OCI-LY1 (cell line): ENCODE results near the gene DNAJC16.
"Not testable (repeated sequence)": the region's sequence is repeated elsewhere in the genome, so short reads cannot be mapped to it uniquely, and the experiment has no call there.

Experiments used
- H2AFZ ChIP-seq: fragments of 200-600 bp; sonication (generic), shearing (Covaris generic); 2 replicates; pipeline ENCODE4 v1.6.0; 2014; ENCODE audit warnings: antibody characterized with exemption, mild to moderate bottlenecking, low read length
- H3F3A ChIP-seq: fragments of 200-600 bp; sonication (generic), shearing (Covaris generic); 2 replicates; pipeline ENCODE4 v1.6.0; 2014; ENCODE audit warnings: mild to moderate bottlenecking, antibody characterized with exemption, low read length, moderate library complexity; ENCODE audit not compliant: insufficient read depth
- H3K27ac ChIP-seq: fragments of 200-600 bp; sonication (generic); 2 replicates; pipeline ENCODE4 v1.5.1; 2014; ENCODE audit warnings: low read length, mixed run types, mild to moderate bottlenecking, low read depth; ENCODE audit not compliant: poor library complexity, severe bottlenecking
- H3K27me3 ChIP-seq: fragments of 200-600 bp; sonication (generic); 2 replicates; pipeline ENCODE4 v1.6.0; 2014; ENCODE audit warnings: antibody characterized with exemption, mild to moderate bottlenecking, low read length, moderate library complexity; ENCODE audit not compliant: insufficient read depth
- H3K36me3 ChIP-seq: fragments of 200-600 bp; sonication (generic); 2 replicates; pipeline ENCODE4 v1.6.1; 2014; ENCODE audit warnings: mild to moderate bottlenecking, antibody characterized with exemption, low read length, moderate library complexity, mixed read lengths; ENCODE audit not compliant: insufficient read depth
- H3K4me1 ChIP-seq: fragments of 200-600 bp; sonication (generic); 2 replicates; pipeline ENCODE4 v1.5.1; 2014; ENCODE audit warnings: mild to moderate bottlenecking, low read length, moderate library complexity; ENCODE audit not compliant: insufficient read depth, severe bottlenecking
- H3K4me2 ChIP-seq: fragments of 200-600 bp; sonication (generic), shearing (Covaris generic); 2 replicates; pipeline ENCODE4 v1.6.1; 2014; ENCODE audit warnings: low read length
- H3K4me3 ChIP-seq: fragments of 200-600 bp; sonication (generic); 2 replicates; pipeline ENCODE4 v1.5.1; 2014; ENCODE audit warnings: low read length, low read depth, mild to moderate bottlenecking, mixed read lengths; ENCODE audit not compliant: poor library complexity, severe bottlenecking
- H3K79me2 ChIP-seq: fragments of 200-600 bp; shearing (Covaris generic); 2 replicates; pipeline ENCODE4 v1.6.1; 2016; ENCODE audit warnings: mixed run types, low read length, mixed read lengths; ENCODE audit not compliant: insufficient read depth
- H3K9ac ChIP-seq: fragments of 200-600 bp; sonication (generic), shearing (Covaris generic); 2 replicates; pipeline ENCODE4 v1.6.1; 2014; ENCODE audit warnings: mild to moderate bottlenecking, low read length, mixed read lengths
- H3K9me2 ChIP-seq: fragments of 200-600 bp; sonication (generic), shearing (Covaris generic); 2 replicates; pipeline ENCODE4 v1.6.1; 2014; ENCODE audit warnings: low read depth, mild to moderate bottlenecking, low read length, mixed read lengths
- H3K9me3 ChIP-seq: fragments of 200-600 bp; shearing (Covaris generic); 2 replicates; pipeline ENCODE4 v1.6.1; 2014; ENCODE audit warnings: low read length, mixed read lengths
- H4K20me1 ChIP-seq: fragments of 200-600 bp; sonication (generic), shearing (Covaris generic); 2 replicates; pipeline ENCODE4 v1.6.0; 2016; ENCODE audit warnings: mild to moderate bottlenecking, low read length; ENCODE audit not compliant: insufficient read depth
- EZH2 ChIP-seq: fragments of 200-600 bp; sonication (generic), shearing (Covaris generic); IDR thresholded peaks from 2 replicates; pipeline ENCODE4 v1.8.0; 2017; ENCODE audit warnings: borderline replicate concordance, mixed run types, mild to moderate bottlenecking, antibody characterized with exemption, low read length, moderate library complexity, mixed read lengths
- TF ChIP-seq, protein P1 (sequence below): fragments of 200-600 bp; sonication (generic), shearing (Covaris generic); IDR thresholded peaks from 2 replicates; pipeline ENCODE4 v1.5.1; 2017; ENCODE audit warnings: mild to moderate bottlenecking, antibody characterized with exemption, low read length, moderate library complexity, mixed read lengths

DNAJC16 gene

DNA sequence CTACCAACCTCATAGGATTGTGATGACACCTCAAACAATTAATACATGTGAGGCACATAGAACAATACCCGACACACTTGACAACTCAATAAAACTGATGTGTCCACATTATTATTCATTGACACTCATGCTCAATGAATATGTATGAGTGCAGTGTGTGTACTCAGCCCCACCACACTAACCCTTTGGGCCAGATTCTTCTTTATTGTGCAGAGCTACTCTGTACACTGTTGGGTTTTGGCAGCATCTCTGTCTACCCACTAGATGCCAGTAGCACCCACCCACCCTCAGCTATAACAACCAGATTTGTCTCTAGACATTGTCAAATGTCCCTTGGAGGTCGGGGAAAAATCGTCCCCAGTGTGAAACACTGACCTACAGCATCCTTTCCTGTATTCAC is 12.7 kb upstream of the DNAJC16 start:
- no peak overlapping the region for H3K4me3 ChIP-seq
- peaks cover 23% of the 10 kb centered on the region for H3K4me1 ChIP-seq
- no peaks in the 10 kb centered on the region for H3K9me3 ChIP-seq
- no peak overlapping the region for H3K27ac ChIP-seq
- no peaks in the 10 kb centered on the region for H3K27me3 ChIP-seq
- no peak overlapping the region for H3K9ac ChIP-seq
- H4K20me1 ChIP-seq = no peaks in the 10 kb centered on the region
- H3F3A ChIP-seq = no peaks in the 10 kb centered on the region
- no peak overlapping the region for H2AFZ ChIP-seq
- no peak overlapping the region for H3K4me2 ChIP-seq
- no peaks in the 10 kb centered on the region for H3K9me2 ChIP-seq
- TF ChIP-seq EZH2 = no peak
- TF ChIP-seq, protein P1, sequence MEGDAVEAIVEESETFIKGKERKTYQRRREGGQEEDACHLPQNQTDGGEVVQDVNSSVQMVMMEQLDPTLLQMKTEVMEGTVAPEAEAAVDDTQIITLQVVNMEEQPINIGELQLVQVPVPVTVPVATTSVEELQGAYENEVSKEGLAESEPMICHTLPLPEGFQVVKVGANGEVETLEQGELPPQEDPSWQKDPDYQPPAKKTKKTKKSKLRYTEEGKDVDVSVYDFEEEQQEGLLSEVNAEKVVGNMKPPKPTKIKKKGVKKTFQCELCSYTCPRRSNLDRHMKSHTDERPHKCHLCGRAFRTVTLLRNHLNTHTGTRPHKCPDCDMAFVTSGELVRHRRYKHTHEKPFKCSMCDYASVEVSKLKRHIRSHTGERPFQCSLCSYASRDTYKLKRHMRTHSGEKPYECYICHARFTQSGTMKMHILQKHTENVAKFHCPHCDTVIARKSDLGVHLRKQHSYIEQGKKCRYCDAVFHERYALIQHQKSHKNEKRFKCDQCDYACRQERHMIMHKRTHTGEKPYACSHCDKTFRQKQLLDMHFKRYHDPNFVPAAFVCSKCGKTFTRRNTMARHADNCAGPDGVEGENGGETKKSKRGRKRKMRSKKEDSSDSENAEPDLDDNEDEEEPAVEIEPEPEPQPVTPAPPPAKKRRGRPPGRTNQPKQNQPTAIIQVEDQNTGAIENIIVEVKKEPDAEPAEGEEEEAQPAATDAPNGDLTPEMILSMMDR = no peak
- no peaks in the 10 kb centered on the region for H3K79me2 ChIP-seq
- H3K36me3 ChIP-seq = peaks cover 7% of the 10 kb centered on the region; the same call in 1 of the 2 replicates

DNA sequence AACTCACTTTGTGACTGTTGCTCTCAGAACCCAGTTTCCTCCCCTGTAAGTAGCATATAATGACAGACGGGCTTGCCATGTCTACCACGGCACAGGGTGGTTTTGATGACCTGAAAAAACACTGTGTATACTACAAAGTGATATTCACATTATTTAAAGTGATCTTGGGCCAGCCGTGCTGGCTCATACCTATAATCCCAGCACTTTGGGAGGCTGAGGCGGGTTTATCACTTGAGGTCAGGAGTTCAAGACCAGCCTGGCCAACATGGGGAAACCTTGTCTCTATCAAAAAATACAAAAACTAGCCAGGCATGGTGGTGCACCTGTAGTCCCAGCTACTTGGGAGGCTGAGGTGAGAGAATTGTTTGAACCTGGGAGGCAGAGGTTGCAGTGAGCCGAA is 12.1 kb upstream of the DNAJC16 start:
- not testable (repeated sequence) for H2AFZ ChIP-seq, H3K9me3 ChIP-seq, H3K9ac ChIP-seq, H3K9me2 ChIP-seq, H4K20me1 ChIP-seq, H3K27me3 ChIP-seq, H3K4me2 ChIP-seq, H3K36me3 ChIP-seq, H3K79me2 ChIP-seq, H3K4me3 ChIP-seq, H3K27ac ChIP-seq, H3F3A ChIP-seq
- peaks cover 16% of the 10 kb centered on the region for H3K4me1 ChIP-seq

DNA sequence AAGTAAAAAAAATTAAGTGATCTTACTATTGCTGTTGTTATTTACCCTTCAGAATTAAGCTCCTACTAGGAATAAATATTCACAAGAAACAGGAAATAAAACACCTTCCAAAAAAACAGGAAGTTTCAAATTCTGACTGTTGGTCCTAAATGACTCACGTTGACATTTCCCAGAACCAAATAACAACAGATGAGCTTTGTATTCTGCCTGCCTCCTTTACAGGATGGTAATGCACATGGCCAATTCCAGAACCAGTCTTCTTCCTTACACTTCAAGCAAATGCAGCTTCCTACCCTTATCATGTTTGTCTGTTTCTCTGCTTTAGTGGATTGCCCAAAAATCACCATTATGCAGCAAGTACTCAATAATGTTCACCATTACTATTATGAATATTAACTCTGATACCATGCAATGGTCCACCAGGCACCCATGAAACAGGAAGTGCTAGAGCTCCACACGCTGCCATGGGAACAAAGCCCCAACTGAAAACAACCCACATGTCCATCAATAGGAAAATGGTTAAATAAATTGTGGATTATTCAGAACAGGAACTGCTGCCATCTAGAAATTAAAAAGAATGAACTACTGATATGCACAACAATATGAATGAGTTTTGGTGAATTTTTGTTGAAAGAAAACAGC is 11.5 kb upstream of the DNAJC16 start:
- Histone ChIP-seq H3K4me1 (peaks cover 10% of the 10 kb centered on the region), H3K9ac (no peak overlapping the region), H3K4me3 (no peak overlapping the region), H3K4me2 (no peak overlapping the region; the same call in 1 of the 2 replicates), H3K79me2 (no peaks in the 10 kb centered on the region), H3K27ac (no peak overlapping the region), H3K36me3 (peaks cover 7% of the 10 kb centered on the region; the same call in 1 of the 2 replicates), H3K27me3 (no peaks in the 10 kb centered on the region), H3F3A (no peaks in the 10 kb centered on the region), H3K9me3 (no peaks in the 10 kb centered on the region), H4K20me1 (no peaks in the 10 kb centered on the region), H3K9me2 (no peaks in the 10 kb centered on the region), H2AFZ (no peak overlapping the region)
- no peak for TF ChIP-seq EZH2
- TF ChIP-seq, protein P1 = no peak

DNA sequence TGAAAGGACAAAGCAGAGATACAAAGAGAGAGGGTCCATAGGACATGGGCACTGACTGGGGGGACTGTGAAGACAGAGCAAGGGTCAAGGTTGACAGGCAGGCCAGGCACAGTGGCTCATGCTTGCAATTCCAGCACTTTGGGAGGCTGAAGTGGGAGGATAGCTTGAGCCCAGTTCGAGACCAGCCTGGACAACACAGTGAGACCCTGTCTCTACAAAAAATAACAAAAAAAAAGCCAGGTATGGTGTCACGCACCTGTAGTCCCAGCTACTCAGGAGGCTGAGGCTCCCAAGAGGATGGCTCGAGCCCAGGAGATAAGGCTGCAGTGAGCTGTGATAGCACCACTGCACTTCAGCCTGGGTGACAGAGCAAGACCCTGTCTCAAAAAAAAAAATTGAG is 7.0 kb upstream of the DNAJC16 start:
- Histone ChIP-seq H3K4me2 (no peak overlapping the region), H3K27ac (no peak overlapping the region), H3K4me1 (peaks cover 18% of the 10 kb centered on the region), H3K27me3 (no peaks in the 10 kb centered on the region), H3K36me3 (peaks cover 7% of the 10 kb centered on the region; the same call in 1 of the 2 replicates), H3K9ac (no peak overlapping the region), H3K9me2 (no peaks in the 10 kb centered on the region), H3K4me3 (no peak overlapping the region), H3K9me3 (no peaks in the 10 kb centered on the region), H3F3A (no peaks in the 10 kb centered on the region), H3K79me2 (no peaks in the 10 kb centered on the region), H4K20me1 (no peaks in the 10 kb centered on the region), H2AFZ (no peak overlapping the region)
- TF ChIP-seq, protein P1 = no peak
- no peak for TF ChIP-seq EZH2

DNA sequence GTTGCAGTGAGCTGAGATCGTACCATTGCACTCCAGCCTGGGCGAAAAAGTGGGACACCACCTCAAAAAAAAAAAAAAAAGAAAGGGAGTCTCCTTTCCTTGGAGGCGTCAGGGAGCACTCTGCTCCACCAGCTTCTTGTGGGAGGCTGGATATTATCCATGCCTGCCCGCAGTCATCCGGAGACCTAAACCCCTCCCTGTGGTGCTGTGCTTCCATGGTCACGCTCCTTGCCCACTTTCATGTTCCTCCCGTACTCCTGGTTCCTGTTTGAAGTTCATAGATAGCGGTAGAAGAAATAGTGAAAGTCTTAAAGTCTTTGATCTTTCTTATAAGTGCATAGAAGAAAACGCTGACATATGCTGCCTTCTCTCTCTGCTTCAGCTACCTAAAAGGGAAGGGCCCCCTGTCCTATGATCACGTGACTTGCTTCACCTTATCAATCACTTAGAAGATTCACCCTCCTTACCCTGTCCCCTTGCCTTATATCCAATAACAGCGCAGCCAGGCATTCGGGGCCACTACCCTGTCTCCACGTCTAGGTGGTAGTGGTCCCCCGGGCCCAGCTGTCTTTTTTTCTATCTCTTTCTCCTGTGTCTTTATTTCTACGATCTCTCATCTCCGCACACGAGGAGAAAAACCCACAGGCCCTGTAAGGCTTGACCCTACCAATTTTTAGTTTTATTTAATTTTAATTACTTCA is 5.3 kb upstream of the DNAJC16 start:
- not testable (repeated sequence) for H3K36me3 ChIP-seq, H4K20me1 ChIP-seq, H3K4me2 ChIP-seq, H3K4me3 ChIP-seq, H3K9me2 ChIP-seq, H3K9ac ChIP-seq, H3K27me3 ChIP-seq, H2AFZ ChIP-seq, H3K9me3 ChIP-seq, H3K27ac ChIP-seq, H3F3A ChIP-seq, H3K79me2 ChIP-seq
- H3K4me1 ChIP-seq = peaks cover 18% of the 10 kb centered on the region
